Measurements from ENCODE around the gene CKMT2. TPM values are rescaled to one million over a fixed set of nuclear protein-coding genes. Genes with fewer than 3 reads are reported as not detected.
A peak's percentile ranks its signal among the peaks of the same experiment; 100 is the strongest.

CKMT2 gene
- total RNA-seq, 4 donors from 2014 or later, result 2.5 to 12.3 (median 6.5) TPM

DNA sequence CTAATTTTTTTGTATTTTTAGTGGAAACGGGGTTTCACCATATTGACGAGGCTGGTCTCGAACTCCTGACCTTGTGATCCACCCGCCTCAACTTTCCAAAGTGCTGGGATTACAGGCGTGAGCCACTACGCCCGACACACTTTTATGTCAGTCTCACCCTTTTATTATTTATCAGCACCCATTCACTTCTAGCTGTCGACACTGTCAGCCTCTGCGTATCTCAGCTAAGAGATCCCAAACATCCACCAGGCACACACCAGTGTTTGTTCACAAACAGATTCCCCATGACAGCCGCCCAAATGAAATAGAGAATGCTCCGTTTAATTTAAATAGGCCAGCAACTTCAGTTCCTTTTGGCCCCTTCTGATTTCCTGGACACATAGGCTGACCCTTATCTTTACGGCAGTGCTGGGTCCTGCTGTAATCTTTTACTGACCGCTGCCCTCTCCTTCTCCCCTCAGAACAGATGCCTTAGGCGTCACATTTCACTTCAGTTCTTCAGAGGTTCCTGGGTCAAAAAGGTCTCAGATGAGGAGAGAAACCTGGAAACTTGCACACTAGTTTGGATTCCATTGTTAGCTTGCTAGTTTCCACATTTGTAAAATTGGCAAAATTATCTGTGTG is 43.1 kb upstream of the CKMT2 start:
- TF ChIP-seq POLR2AphosphoS5 (IDR thresholded peaks at IDR 0.05), result no peak
- TF ChIP-seq, protein P1, sequence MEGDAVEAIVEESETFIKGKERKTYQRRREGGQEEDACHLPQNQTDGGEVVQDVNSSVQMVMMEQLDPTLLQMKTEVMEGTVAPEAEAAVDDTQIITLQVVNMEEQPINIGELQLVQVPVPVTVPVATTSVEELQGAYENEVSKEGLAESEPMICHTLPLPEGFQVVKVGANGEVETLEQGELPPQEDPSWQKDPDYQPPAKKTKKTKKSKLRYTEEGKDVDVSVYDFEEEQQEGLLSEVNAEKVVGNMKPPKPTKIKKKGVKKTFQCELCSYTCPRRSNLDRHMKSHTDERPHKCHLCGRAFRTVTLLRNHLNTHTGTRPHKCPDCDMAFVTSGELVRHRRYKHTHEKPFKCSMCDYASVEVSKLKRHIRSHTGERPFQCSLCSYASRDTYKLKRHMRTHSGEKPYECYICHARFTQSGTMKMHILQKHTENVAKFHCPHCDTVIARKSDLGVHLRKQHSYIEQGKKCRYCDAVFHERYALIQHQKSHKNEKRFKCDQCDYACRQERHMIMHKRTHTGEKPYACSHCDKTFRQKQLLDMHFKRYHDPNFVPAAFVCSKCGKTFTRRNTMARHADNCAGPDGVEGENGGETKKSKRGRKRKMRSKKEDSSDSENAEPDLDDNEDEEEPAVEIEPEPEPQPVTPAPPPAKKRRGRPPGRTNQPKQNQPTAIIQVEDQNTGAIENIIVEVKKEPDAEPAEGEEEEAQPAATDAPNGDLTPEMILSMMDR (IDR thresholded peaks at IDR 0.05), result no peak
- no peak for TF ChIP-seq EP300 (IDR thresholded peaks at IDR 0.05)
- no peak for TF ChIP-seq POLR2A (IDR thresholded peaks at IDR 0.05)
- Histone ChIP-seq H3K9me3 (no peaks in the 10 kb centered on the region), H3K4me3 (no peak overlapping the region), H3K4me1 (peaks cover 4% of the 10 kb centered on the region), H3K27me3 (no peaks in the 10 kb centered on the region), H3K27ac (no peak overlapping the region), H3K36me3 (no peaks in the 10 kb centered on the region)
- WGBS, result 88% methylated on average over 14 of the region's 14 CpGs
- no peak for DNase-seq (ENCODE audit: low spot score in 2 of 2)

DNA sequence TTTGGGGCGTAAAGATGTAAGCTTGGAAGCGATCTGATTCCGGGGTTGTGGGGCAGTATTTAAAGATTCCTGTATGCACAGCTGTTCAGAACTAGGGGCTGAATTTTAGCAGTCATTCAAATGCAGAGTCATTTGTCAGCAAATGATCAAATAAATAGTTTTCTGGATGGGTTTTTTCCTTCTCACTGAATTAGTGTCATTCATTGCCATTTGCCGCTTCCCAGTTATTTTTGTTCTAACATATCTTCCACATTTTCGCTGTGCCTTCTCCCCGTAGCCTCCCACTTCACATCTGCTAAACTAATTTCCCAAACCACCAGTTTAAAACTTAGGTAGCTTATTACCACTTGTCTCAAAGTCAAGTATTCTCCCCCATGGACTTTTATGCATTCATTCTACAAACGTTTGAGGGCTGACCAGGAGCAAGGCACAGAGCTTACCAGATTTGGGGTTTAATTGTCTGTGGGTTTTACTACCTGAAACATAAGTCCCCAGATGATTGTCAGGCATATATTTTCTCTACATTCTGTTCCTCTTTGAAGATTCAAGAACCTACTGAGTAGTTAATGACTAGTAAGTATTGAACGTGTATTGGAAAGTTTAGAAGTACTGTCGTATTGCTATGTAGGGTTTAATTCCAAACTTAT is 41.3 kb upstream of the CKMT2 start:
- H3K9me3 ChIP-seq, result no peaks in the 10 kb centered on the region
- WGBS, result 83% methylated on average over 9 of the region's 9 CpGs
- TF ChIP-seq POLR2A (IDR thresholded peaks at IDR 0.05) (no peak), EP300 (IDR thresholded peaks at IDR 0.05) (no peak), POLR2AphosphoS5 (IDR thresholded peaks at IDR 0.05) (no peak)
- TF ChIP-seq, protein P1 (IDR thresholded peaks at IDR 0.05), result no peak
- H3K27ac ChIP-seq, result no peak overlapping the region
- no peaks in the 10 kb centered on the region for H3K27me3 ChIP-seq
- peaks cover 10% of the 10 kb centered on the region for H3K4me1 ChIP-seq
- H3K4me3 ChIP-seq, result no peak overlapping the region
- H3K36me3 ChIP-seq, result no peaks in the 10 kb centered on the region
- no peak for DNase-seq (ENCODE audit: low spot score in 2 of 2)

DNA sequence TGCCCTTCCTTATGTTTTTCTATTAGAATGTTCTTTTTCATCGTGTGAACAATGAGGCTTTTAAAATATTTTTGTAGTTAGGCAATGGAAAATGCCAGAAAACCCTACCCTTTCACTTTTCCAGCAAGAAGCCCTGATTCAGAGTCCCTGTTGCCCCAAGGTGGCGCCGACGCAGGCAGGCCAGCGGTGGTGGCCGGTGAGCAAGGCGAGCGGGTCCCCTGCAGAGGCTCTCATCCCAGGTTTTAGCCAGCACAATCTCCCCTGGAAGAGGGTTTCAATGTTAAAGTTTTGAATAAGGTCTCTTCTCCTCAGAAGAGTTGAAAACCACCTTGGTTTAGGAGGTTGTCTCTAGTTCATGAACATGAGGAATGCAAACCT is 40.8 kb upstream of the CKMT2 start:
- Histone ChIP-seq H3K27me3 (no peaks in the 10 kb centered on the region), H3K4me3 (no peak overlapping the region), H3K4me1 (peaks cover 10% of the 10 kb centered on the region), H3K9me3 (no peaks in the 10 kb centered on the region), H3K27ac (no peak overlapping the region), H3K36me3 (no peaks in the 10 kb centered on the region)
- WGBS, result 71% methylated on average over 8 of the region's 8 CpGs
- no peak for DNase-seq (ENCODE audit: low spot score in 2 of 2)
- TF ChIP-seq, protein P1 (IDR thresholded peaks at IDR 0.05), result no peak
- no peak for TF ChIP-seq EP300 (IDR thresholded peaks at IDR 0.05)
- TF ChIP-seq POLR2A (IDR thresholded peaks at IDR 0.05), result no peak
- TF ChIP-seq POLR2AphosphoS5 (IDR thresholded peaks at IDR 0.05), result no peak

DNA sequence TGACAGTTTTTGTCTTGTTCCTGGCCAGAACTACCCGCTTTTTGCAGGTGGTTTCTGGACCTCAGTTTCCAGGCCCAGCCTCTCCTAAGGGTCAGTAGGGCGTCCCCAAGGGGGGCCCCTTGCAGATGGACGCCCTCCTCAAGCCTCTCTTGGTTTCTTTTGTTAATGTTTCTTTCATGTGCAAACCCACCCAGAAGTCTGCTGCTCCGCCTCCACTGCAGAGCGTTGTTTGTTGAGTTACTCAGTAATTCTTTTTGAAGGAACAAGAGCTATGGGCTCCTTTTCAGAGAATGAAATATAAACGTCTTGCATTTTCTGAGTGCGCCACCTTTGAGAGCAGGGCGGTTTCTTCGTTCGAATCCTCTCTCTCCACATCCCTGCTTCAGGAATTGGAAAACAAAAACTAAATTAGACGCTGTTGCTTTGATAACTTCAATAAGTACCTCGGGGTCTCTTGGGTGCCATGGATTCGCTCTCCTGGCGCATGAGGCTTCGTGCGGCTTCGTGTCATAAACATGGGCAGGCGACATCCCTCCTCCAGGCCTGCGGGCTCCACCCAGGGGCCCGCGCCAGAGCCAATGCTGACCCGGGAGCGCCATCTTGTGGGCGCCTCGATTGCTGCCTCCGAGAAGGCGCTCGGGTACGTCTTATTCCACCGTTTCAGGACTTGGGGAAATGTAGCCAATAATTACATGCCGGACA is 38.3 kb upstream of the CKMT2 start:
- no peaks in the 10 kb centered on the region for H3K36me3 ChIP-seq
- WGBS, result 27% methylated on average over 30 of the region's 31 CpGs
- H3K4me1 ChIP-seq, result peaks cover 10% of the 10 kb centered on the region
- TF ChIP-seq POLR2A (IDR thresholded peaks at IDR 0.05), result no peak
- TF ChIP-seq, protein P1 (IDR thresholded peaks at IDR 0.05), result peak; percentile 28 to 91
- peak; percentile 79 to 86 for DNase-seq (ENCODE audit: low spot score in 2 of 2)
- no peak overlapping the region for H3K4me3 ChIP-seq
- H3K27ac ChIP-seq, result no peak overlapping the region
- H3K27me3 ChIP-seq, result no peaks in the 10 kb centered on the region
- no peaks in the 10 kb centered on the region for H3K9me3 ChIP-seq

DNA sequence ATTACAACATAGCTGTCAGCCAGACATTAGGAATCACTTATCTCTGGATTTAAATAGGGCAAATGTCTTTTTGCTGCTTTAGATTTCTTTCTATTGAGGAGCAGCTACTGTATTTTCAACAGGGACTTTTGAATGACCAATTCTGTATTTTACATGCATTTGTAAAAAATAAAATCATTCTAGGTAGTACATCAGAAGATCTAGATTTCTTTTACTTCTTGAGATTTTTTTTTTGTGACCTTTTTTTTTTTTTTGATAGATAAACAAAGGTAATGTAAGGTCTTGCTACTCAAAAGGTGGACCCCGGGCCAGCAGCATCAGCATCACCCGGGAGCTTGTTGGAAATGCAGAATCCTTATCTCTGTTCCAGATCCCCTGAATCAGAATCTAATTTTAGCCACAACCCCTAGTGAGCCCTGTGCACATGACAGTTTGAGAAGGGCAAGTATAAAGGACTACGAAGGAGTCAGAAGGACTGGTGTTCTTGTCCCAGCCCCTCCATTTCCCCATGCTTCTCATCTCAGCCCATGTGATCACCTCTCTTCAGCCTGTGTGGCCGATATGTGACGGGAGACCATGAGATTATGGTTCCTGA is 37.7 kb upstream of the CKMT2 start:
- H3K4me3 ChIP-seq, result no peak overlapping the region
- DNase-seq (ENCODE audit: low spot score in 2 of 2), result no peak
- no peaks in the 10 kb centered on the region for H3K9me3 ChIP-seq
- H3K27ac ChIP-seq, result no peak overlapping the region
- H3K4me1 ChIP-seq, result peaks cover 10% of the 10 kb centered on the region
- WGBS, result 63% methylated on average over 5 of the region's 5 CpGs
- no peak for TF ChIP-seq POLR2AphosphoS5 (IDR thresholded peaks at IDR 0.05)
- H3K36me3 ChIP-seq, result no peaks in the 10 kb centered on the region
- H3K27me3 ChIP-seq, result no peaks in the 10 kb centered on the region

All from suprapubic skin (tissue), 4 donors.